ENCODE measurements around the gene ARHGEF3.

The ARHGEF3 gene

GRCh38 chr3:56836276-56837163 lies 34.8 kb upstream of the ARHGEF3 start:
- Histone ChIP-seq H3K79me2 (ENCODE audit: low read length) (no peaks in the 10 kb centered on the region), H3K4me2 (ENCODE audit: low read length) (no peak overlapping the region), H3K9ac (ENCODE audit: low read length) (no peak overlapping the region), H4K20me1 (ENCODE audit: insufficient read depth, low read length) (no peaks in the 10 kb centered on the region), H3K27ac (ENCODE audit: low read length) (no peak overlapping the region), H2AFZ (ENCODE audit: low read depth, low read length) (no peak overlapping the region), H3K4me3 (ENCODE audit: low read length) (no peak overlapping the region), H3K27me3 (ENCODE audit: low read depth, low read length) (no peaks in the 10 kb centered on the region), H3K36me3 (replicated peaks; ENCODE audit: low read depth, low read length) (no peaks in the 10 kb centered on the region), H3K4me1 (ENCODE audit: low read length) (no peaks in the 10 kb centered on the region), H3K9me3 (ENCODE audit: insufficient read depth, low read length) (no peaks in the 10 kb centered on the region)
- TF ChIP-seq CTCF (IDR thresholded peaks at IDR 0.05; ENCODE audit: low read depth, low read length), result no peak
- no peak for TF ChIP-seq EZH2phosphoT487 (IDR thresholded peaks at IDR 0.05; ENCODE audit: low read depth)

GRCh38 chr3:56835650-56836227 lies 34.0 kb upstream of the ARHGEF3 start:
- Histone ChIP-seq H3K9ac (ENCODE audit: low read length) (no peak overlapping the region), H3K4me1 (ENCODE audit: low read length) (no peaks in the 10 kb centered on the region), H3K79me2 (ENCODE audit: low read length) (no peaks in the 10 kb centered on the region), H3K27ac (ENCODE audit: low read length) (no peak overlapping the region), H4K20me1 (ENCODE audit: insufficient read depth, low read length) (no peaks in the 10 kb centered on the region), H3K36me3 (replicated peaks; ENCODE audit: low read depth, low read length) (no peaks in the 10 kb centered on the region), H3K4me3 (ENCODE audit: low read length) (no peak overlapping the region), H3K9me3 (ENCODE audit: insufficient read depth, low read length) (no peaks in the 10 kb centered on the region), H3K4me2 (ENCODE audit: low read length) (no peak overlapping the region), H2AFZ (ENCODE audit: low read depth, low read length) (no peak overlapping the region), H3K27me3 (ENCODE audit: low read depth, low read length) (no peaks in the 10 kb centered on the region)
- no peak for TF ChIP-seq EZH2phosphoT487 (IDR thresholded peaks at IDR 0.05; ENCODE audit: low read depth)
- no peak for TF ChIP-seq CTCF (IDR thresholded peaks at IDR 0.05; ENCODE audit: low read depth, low read length)

- Histone ChIP-seq H4K20me1 (ENCODE audit: insufficient read depth, low read length) (no peaks in the 10 kb centered on the region), H3K9ac (ENCODE audit: low read length) (no peak overlapping the region), H3K27ac (ENCODE audit: low read length) (no peak overlapping the region), H3K79me2 (ENCODE audit: low read length) (no peaks in the 10 kb centered on the region), H3K36me3 (replicated peaks; ENCODE audit: low read depth, low read length) (no peaks in the 10 kb centered on the region), H2AFZ (ENCODE audit: low read depth, low read length) (no peak overlapping the region), H3K4me3 (ENCODE audit: low read length) (no peak overlapping the region), H3K27me3 (ENCODE audit: low read depth, low read length) (no peaks in the 10 kb centered on the region), H3K9me3 (ENCODE audit: insufficient read depth, low read length) (no peaks in the 10 kb centered on the region), H3K4me1 (ENCODE audit: low read length) (no peaks in the 10 kb centered on the region), H3K4me2 (ENCODE audit: low read length) (no peak overlapping the region)
- TF ChIP-seq CTCF (IDR thresholded peaks at IDR 0.05; ENCODE audit: low read depth, low read length) (no peak), EZH2phosphoT487 (IDR thresholded peaks at IDR 0.05; ENCODE audit: low read depth) (no peak)
These were observed 31.8 kb upstream of the ARHGEF3 start for GRCh38 chr3:56833536-56833935.

GRCh38 chr3:56833022-56833421 lies 31.3 kb upstream of the ARHGEF3 start:
- TF ChIP-seq CTCF (IDR thresholded peaks at IDR 0.05; ENCODE audit: low read depth, low read length) (no peak), EZH2phosphoT487 (IDR thresholded peaks at IDR 0.05; ENCODE audit: low read depth) (no peak)
- Histone ChIP-seq H2AFZ (ENCODE audit: low read depth, low read length) (no peak overlapping the region), H3K4me1 (ENCODE audit: low read length) (no peaks in the 10 kb centered on the region), H3K9me3 (ENCODE audit: insufficient read depth, low read length) (no peaks in the 10 kb centered on the region), H3K9ac (ENCODE audit: low read length) (no peak overlapping the region), H3K79me2 (ENCODE audit: low read length) (no peaks in the 10 kb centered on the region), H3K4me2 (ENCODE audit: low read length) (no peak overlapping the region), H3K36me3 (replicated peaks; ENCODE audit: low read depth, low read length) (no peaks in the 10 kb centered on the region), H3K4me3 (ENCODE audit: low read length) (no peak overlapping the region), H3K27ac (ENCODE audit: low read length) (no peak overlapping the region), H4K20me1 (ENCODE audit: insufficient read depth, low read length) (no peaks in the 10 kb centered on the region), H3K27me3 (ENCODE audit: low read depth, low read length) (no peaks in the 10 kb centered on the region)

Data from OCI-LY3 (cell line).